Stimulated activated CD4-positive, alpha-beta T cell treated with anti-CD3 and anti-CD28 coated beads, Interleukin-2, amount 100 ng/mL, for 48 hours (primary cell): ENCODE measurements around the gene EPS8.
"Not testable (repeated sequence)": the region's sequence is repeated elsewhere in the genome, so short reads cannot be mapped to it uniquely, and the experiment has no call there.

Experiments used
- DNase-seq, 2 donors: peaks; one replicate each; pipeline ENCODE4 v3.0.0-alpha.2; 2020

EPS8 gene

DNA sequence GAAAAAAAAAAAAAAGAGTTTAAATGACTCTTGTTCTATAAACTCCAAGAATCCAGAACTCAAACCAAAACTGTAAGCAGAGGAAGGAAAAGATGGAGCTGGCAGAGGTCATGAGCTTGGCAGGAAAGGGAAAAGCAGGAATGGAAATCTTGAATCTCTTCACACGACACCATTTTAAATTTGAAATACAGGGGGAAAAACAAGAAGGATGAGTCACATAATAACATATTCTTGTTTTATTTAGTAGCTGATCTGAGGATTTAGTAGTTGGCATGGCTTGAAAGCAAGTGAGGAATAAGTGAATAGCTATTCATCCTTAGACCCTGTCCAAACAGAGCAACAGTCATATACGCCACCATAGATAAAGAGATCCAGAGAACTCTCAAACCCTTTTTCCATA is 35.0 kb downstream of the EPS8 start:
- DNase-seq = no peak

DNA sequence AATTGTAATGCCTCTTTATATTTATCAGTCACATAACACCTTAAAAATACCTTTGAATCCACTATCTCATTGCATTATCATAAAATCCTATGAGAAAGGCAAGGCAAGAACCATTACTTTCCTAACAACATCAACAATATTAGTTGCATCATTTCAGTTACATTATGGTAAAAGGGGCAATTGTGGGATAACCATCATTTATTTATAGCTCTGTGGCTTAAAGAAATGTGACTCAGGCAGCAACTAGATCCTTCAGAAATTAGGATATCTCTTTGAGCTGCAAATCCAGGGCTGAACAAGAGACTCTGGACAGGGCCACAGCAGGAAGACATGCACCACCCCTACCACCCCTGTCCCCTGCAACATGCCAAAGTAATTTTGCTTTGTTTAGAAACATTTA is 36.4 kb downstream of the EPS8 start:
- DNase-seq = no peak

DNA sequence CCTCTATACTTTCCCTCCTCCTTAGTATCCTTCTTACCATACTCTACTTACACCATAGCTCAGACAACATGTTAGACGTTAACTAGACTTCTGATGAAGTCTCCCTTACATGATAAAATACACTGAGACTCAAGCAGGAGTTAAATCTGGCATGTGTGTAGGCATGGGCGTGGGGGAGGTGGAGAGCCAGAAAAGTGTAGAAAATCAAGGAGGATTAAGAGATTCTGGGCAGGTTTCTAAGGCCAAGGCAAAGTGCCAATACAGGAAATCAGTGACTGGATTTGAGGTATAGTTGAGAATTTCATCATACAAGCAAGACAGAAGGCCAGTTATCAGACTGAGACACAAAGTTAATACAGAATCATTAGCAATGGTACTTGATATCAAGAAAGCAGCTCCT is 37.4 kb downstream of the EPS8 start:
- DNase-seq = no peak

DNA sequence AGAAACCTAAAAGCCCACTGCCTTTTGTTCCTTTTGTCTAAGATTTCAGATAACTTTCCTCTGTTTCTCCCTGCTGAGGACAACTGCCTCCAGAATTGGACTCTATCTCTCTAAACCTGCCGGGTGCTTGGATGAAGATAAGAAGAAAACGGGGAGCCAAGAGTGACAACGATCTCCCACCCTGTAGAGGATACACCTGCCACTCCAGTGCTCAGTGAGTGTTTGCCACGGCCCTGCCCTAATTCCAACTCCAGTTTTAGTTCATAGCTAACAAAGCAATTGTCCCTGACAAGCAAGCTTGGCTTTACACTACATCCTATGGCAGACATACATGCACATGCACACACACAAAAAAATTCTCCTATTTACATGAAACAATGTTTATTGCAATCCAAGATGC is 39.3 kb downstream of the EPS8 start:
- no peak for DNase-seq

DNA sequence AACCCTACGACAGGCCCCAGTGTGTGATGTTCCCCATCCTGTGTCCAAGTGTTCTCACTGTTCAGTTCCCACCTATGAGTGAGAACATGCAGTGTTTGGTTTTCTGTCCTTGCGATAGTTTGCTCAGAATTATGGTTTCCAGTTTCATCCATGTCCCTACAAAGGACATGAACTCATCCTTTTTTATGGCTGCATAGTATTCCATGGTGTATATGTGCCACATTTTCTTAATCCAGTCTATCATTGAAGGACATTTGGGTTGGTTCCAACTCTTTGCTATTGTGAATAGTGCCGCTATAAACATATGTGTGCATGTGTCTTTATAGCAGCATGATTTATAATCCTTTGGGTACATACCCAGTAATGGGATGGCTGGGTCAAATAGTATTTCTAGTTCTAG is 47.3 kb downstream of the EPS8 start:
- not testable (repeated sequence) for DNase-seq

DNA sequence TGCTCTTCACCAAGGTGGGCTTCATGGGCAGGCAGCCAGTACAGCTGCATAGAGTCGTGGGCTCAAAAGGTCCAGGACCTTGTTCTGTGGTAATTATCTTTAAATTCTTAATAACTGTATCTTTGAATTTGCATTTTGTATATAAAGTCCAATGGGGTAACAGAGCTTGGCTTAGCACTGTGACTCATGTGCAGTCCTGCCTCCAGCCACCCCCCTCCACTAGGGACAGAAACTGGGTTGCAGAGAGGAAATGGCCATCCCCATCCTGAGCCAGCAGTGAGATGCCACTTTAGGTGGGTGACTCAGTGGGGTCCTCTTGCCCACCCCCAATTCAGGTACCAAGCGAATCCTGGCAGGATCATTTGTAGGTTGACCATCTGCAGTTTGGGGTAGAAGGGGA is 48.1 kb downstream of the EPS8 start:
- no peak for DNase-seq

DNA sequence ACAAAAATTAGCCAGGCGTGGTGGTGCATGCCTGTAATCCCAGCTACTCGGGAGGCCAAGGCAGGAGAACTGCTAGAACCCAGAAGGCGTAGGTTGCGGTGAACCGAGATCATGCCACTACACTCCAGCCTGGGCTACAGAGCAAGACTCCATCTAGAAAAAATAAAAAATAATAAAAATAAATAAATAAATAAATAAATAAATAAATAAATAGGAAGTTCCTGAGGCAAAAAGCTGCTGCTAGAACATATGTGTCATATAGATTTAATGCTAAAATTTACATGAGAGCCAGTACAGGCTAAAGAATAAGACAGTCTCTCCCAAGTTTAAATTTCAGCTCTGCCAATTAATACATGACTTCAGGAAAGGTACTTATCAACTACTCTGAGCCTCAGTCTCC is 48.8 kb downstream of the EPS8 start:
- not testable (repeated sequence) for DNase-seq

DNA sequence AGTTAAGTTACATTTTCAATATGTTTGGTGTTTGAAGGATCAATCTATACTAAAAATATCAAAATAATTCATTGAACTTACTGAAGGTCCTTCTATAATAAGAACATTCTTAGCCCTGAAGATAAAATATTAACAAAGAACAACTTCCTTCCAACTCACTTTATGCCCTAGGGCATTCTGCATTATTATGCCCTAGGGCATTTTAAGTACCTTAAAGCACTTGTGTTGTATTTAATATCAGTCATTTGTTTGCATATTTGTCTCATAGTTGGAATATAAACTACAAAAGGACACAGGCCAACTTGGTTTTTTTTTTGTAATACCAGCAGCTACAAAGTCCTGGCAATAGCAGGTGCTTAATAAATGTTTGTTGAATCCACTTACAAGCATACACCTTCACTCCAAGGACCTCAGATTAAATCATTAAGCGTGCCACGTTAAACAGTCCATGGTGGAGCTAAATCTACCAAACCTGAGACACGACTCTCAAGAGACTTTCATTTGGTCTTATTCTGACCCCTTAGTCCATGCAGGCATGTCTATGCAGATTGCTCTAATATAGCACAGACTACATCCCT is 50.7 kb downstream of the EPS8 start:
- no peak for DNase-seq

DNA sequence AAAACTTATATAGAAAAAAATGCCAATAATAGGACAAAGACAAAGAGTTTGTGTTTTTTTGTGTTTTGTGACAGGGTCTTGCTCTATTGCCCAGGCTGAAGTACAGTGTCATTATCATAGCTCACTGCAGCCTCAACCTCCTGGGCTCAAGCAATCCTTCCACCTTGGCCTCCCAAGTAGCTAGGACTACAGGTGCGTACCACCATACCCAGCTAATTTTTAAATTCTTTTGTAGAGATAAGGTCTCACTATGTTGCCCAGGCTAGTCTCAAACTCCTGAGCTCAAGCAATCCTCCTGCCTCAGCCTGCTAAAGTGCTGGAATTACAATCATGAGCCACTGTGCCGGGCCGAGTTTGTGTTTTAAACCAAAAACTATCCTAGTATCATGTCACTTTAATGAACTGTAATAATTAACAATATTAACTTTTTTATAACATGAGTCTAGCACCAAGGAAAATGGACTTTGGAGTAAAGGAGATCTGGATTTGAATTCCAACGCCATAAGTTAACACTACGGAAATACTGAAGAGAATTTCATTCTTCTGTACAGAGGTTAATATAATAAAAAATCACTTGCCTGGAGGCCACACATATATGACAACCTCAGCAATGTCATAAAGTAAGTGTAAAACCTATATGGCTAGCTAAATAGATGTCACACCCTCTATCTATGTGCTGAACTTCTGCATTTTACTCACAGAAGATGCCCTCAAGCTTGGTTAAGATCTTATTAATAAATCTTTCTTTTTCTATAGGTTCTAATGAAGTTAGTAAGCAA is 53.2 kb downstream of the EPS8 start:
- DNase-seq = no peak

DNA sequence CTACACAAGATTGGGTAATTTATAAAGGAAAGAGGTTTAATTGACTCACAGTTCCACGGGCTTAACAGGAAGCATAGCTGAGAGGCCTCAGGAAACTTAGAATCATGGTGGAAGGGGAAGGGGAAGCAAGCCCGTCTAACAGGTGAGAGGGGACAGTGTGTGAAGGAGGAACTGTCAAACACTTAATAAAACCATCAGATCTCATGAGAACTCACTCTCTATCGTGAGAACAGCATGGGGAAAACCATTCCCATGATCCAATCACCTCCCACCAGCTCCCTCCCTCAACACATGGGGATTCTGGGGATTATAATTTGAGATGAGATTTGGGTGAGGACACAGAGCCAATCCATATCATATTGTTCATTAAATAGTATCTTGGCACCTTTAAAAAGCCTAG is 56.1 kb downstream of the EPS8 start:
- DNase-seq = no peak

DNA sequence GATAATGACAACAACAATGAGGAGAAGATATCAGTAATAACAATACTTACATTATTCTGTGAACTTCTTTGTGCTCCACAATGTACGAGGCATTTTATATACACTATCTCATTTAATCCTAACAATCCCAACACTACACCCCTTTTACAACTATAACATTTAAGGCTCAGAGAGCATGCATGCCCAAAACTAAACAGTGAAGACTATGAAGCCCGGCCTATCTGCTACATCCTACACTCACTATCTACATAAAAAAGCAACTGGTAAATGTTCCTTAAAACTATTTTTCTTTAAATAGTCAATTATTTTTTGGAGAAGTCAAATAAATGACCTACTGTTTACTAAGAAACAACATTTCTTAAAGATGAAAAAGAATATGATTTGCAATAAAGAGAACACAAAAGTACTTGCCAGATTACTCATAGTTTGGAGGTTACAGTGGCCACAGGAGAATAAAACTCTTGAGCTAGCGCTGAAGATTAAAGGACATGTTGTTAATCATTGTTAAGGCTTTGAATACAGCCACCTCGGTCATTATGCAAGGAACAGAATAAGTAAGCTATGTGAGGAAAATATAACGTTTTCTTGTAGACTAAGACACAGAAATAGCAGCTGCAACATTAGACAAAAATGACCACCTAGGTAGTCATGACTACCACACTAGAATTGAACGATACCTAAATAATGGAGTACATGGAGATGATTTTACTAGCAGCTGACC is 56.7 kb downstream of the EPS8 start:
- no peak for DNase-seq

DNA sequence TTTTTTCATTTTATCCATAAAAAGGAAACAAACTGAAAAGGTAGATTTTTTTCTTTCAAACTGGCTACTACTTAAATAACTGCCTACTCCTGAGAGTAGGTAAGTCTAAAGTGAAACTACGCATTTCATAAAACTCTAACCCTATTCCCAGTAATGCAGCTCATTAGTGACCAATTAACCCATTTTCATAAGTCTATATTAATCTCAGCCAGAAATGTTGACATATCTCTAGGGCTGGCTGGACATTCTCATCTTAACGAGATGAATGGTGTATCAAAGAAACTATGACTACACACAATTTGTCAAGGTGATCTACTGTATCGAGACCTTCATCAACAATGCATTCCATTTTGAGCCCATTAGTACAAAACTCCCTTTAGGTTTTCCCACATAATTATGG is 57.2 kb downstream of the EPS8 start:
- DNase-seq = no peak

DNA sequence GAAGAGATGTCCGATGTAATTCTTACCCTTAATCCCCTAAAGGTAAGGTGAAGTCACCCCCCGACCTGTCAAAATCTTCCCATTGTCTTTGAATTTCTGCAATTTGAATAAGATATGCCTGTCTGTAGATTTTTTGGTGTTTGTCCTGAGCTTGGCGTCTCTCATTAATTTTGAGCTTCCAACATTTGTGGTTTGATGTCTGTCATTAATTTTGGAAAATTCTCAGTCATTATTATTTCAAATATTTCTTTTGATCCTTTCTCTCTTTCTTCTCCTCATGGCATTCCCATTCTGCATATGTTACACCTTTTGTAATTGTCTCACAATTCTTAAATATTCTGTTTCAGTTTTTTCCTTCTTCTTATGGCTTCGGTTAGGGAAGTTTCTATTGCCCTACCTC is 60.1 kb downstream of the EPS8 start:
- DNase-seq = no peak

DNA sequence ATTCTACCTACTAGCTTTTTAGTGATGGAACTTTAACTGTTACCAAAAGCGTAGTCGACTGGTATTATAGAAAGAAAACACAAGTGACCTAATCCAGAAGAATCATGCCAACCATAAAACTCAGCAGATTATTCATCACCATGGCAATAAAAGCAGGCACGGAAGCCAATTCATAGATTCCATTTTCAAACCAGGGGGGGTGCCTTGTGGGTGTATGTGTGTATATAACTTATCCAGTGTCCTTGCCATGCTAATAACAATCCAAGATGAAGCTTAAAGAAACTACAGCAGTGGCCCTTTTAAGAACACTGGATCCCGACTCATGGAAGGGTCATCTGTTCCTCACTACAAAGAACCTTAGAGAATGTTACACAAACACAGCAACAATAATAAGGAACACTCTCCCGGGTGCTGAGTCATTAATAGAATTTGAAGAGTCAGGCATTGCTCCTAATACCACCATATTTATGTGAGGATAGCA is 61.0 kb downstream of the EPS8 start:
- DNase-seq = no peak

DNA sequence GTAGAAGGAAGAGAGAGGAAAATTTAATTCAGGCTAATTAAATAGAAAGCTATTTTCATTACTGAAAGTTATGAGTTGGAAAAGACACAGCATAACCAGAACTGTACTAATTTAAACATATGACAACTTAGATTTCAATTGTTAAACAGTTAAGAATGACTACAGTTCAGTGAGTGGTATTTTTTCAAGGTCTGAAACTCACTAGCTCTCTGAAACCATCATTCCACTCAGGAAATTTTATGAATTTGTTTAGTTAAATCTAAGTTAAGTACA is 62.4 kb downstream of the EPS8 start:
- DNase-seq = no peak

DNA sequence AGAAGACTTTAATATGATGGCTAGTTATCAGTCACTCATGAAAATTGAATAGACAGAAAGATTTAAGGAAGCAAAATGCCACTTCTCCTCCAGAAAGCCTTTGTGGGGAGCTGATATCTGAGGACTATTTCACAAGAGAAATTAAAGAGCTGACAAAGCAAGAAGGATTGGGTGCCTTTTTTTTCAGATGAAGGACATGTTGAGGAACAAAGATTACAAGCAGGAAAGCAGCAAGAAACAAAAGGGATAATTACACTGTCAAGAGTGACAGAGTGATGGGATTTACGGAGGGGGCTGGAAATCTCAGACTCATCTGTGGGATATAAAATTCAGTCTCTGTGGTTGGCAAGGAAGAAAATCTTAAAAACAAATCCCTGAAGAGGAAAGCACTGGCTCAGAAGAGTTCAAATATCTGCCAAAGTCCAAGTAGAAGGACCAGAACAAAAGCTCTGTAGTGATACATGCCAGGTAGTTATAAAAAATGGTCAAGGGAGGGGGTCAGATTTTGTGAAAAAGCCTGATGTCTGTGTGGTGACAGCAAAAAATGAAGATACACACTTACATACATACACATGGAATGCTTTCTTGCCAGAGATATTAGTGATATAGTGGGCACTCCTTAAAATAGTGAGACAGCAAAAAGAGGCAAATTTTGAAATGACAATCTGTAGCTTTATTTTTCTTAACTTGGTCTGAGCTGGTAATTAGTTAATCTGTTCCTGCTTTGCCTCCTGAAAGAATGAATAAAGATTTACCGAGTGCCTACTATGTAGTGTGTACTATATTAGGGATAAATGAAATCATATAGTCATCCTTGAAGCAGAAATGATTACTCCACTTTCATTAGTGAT is 62.9 kb downstream of the EPS8 start:
- no peak for DNase-seq

DNA sequence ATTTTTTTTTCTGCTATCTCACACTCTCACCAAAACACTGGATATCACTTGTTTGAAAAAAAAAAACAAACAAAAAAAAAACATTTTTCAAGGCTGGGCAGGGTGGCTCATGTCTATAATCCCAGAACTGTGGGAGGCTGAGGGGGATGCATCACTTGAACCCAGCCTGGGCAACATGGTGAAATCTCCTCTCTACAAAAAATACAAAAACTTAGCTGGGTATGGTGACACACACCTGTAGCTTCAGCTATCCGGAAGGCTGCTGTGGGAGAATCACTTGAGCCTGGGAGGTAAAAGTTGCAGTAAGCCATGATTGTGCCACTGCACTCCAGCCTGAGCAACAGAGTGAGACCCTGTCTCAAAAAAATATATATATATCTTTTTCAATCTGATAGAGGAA is 66.2 kb downstream of the EPS8 start:
- DNase-seq = no peak

DNA sequence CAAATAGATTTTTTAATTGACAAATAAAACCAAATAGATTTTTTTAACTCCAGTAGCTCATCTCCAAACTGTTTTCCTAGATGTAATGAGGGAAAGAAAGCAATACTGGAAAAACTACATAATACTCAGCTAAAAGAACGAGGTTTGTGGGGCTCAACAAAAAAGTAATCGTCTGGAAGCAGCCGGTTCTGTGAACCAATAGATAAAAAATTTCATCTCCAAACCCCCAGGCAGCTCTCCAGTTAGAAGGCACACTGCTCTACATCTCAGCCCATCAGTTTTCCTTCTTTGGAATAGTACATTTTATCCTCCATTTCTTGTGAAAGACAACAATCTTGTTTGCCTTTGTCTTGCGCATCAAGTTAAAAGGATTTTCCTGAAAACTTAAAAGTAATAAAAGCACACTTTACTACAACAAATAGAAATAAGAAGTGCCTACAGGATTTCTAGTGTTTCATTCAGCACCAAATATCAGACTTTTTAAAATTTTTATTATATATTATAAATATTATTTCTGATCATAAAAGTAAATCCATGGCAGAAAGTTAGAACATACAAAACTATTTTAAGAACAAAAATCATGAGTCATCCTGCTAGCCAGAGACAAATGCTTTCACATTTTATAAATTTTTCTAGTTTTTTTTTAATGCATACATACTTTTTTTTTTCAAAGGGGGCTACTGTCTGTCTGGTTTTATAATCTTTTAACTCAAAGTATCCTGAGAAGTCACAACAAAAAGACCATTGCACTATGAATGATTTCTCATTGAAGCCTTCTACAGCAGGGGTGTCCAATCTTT is 67.7 kb downstream of the EPS8 start:
- no peak for DNase-seq

DNA sequence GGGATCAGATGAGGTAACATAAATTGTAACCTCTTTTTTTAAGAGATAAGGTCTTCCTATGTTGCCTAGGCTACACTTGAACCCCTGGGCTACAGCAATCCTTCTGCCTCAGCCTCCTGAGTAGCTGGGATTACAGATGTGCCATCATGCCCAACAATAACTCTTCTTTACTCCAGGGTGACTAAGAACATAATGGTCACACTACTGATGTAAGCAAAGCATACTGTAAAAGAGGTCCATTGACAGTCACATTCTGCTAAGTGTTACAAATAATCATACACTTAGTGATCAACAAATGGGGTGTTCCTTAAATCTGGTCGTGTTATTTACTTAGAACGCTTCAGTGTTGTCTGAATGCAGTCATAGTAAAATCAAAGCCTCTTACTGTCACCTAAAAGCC is 68.9 kb downstream of the EPS8 start:
- no peak for DNase-seq

DNA sequence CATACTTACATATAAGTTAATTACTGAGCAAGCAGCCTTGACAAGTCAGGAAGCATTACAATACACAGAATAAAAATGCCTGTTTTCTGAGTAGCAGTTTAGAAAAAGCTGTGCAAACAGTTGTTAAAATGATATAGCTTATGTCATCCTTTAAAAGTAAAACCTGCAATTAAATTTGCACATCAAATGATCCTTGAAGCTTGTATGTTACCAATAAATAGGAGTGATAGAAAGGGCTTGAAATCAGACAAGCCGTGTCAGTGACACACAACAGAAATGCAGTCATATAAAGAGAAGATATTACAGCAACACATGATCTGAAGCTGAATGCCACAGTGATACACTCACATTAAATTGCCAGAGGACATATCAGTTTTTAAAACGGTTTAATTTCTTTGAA is 70.0 kb downstream of the EPS8 start:
- DNase-seq = no peak

DNA sequence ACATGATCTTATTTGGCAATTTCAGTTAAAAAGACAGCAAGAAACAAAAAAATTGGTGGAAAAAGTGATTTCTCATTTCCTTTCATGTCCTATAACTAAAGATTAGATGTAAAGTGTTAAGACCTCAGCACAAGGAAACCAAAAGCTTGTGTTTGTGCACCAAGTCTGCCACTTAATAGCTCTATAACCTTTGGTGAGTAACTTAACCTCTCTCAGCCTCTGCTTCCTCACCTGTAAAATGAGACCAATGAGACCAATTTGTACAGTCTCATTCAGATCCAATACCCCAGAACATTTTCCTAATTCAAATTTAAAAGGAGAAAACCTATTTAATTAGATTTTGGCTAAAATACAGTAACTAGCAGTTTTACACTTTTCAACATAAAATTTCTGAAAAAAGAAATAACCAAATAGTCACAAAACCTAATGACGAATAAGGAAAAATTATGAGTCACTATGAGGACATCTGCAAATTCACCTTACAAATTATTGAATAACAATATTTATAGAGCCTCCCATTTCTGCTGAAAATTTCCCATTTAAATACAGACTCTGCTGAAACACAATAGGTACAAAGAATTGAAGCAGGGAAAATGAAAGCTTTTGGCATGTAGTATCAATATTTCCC is 71.1 kb downstream of the EPS8 start:
- DNase-seq = no peak

DNA sequence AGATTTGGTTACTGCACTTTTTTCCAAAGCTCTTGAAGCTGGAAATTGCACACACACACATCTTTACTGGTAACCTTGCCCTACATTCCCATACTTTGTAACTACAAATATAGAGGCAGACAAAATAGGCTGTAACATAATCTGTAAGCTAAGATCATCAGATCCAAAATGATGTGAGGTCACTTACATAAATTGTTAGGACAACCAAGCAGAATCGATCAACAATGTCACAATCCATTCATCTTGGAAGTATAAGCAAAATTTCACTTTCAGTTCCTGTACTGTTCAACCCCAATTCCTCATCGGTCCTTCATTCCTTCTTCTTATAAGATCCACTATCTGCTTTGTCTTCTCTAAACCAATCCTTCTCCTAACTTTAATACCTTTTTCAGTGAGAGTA is 72.6 kb downstream of the EPS8 start:
- no peak for DNase-seq
